Astrocyte (in vitro differentiated cells and primary cell): ENCODE results near the gene S1PR3. TPM values are rescaled to one million over a fixed set of nuclear protein-coding genes. Genes with fewer than 3 reads are reported as not detected.

Experiments
- DNase-seq: peaks from one replicate; pipeline ENCODE4 v3.0.0-alpha.2; 2010; ENCODE audit warnings: low read depth
- FAIRE-seq: peaks from 2 replicates; lab custom pipeline; 2011; peaks lifted over from hg19 to GRCh38; lab: Jason Lieb, UNC
- H2AFZ ChIP-seq: 2 replicates; pipeline ENCODE4 v1.6.0; 2012; ENCODE audit warnings: low read depth, low read length, inconsistent platforms
- H3K27ac ChIP-seq: 2 replicates; pipeline ENCODE4 v1.5.1; 2011; ENCODE audit warnings: low read depth, low read length, inconsistent platforms
- H3K27me3 ChIP-seq: 2 replicates; pipeline ENCODE4 v1.6.0; 2011; ENCODE audit warnings: low read length, inconsistent platforms; ENCODE audit not compliant: insufficient read depth
- H3K36me3 ChIP-seq: 2 replicates; pipeline ENCODE4 v1.5.1; 2011; ENCODE audit warnings: low read length, inconsistent platforms; ENCODE audit not compliant: insufficient read depth
- H3K4me1 ChIP-seq: 2 replicates; pipeline ENCODE4 v1.5.1; 2011; ENCODE audit warnings: low read length, inconsistent platforms; ENCODE audit not compliant: insufficient read depth
- H3K4me2 ChIP-seq: 2 replicates; pipeline ENCODE4 v1.6.0; 2012; ENCODE audit warnings: low read length, inconsistent platforms
- H3K4me3 ChIP-seq: 2 replicates; pipeline ENCODE4 v1.5.1; 2011; ENCODE audit warnings: low read depth, mild to moderate bottlenecking, low read length, inconsistent platforms; ENCODE audit not compliant: insufficient read depth
- H3K79me2 ChIP-seq: 2 replicates; pipeline ENCODE4 v1.6.0; 2012; ENCODE audit warnings: mild to moderate bottlenecking, low read length, inconsistent platforms; ENCODE audit not compliant: insufficient read depth
- H3K9ac ChIP-seq: 2 replicates; pipeline ENCODE4 v1.6.0; 2012; ENCODE audit warnings: mild to moderate bottlenecking, low read length, inconsistent platforms
- H3K9me3 ChIP-seq: 2 replicates; pipeline ENCODE4 v1.5.1; 2012; ENCODE audit warnings: low read depth, mild to moderate bottlenecking, low read length, inconsistent platforms; ENCODE audit not compliant: insufficient read depth
- H4K20me1 ChIP-seq: 2 replicates; pipeline ENCODE4 v1.6.0; 2012; ENCODE audit warnings: low read length, inconsistent platforms; ENCODE audit not compliant: insufficient read depth
- H3K27ac Mint-ChIP-seq: one replicate; pipeline ENCODE4 v1.8.0; 2021; ENCODE audit warnings: mild to moderate bottlenecking, mixed read lengths; ENCODE audit not compliant: unreplicated experiment
- H3K27me3 Mint-ChIP-seq: one replicate; pipeline ENCODE4 v1.8.0; 2021; ENCODE audit warnings: low read depth, mixed read lengths; ENCODE audit not compliant: unreplicated experiment
- H3K36me3 Mint-ChIP-seq: one replicate; pipeline ENCODE4 v1.8.0; 2021; ENCODE audit warnings: low read depth, mixed read lengths; ENCODE audit not compliant: unreplicated experiment
- H3K4me1 Mint-ChIP-seq: one replicate; pipeline ENCODE4 v1.8.0; 2021; ENCODE audit warnings: low read depth, mixed read lengths; ENCODE audit not compliant: unreplicated experiment
- H3K4me3 Mint-ChIP-seq: one replicate; pipeline ENCODE4 v1.8.0; 2021; ENCODE audit warnings: mild to moderate bottlenecking, moderate library complexity, mixed read lengths; ENCODE audit not compliant: unreplicated experiment
- H3K9me3 Mint-ChIP-seq: one replicate; pipeline ENCODE4 v1.8.0; 2021; ENCODE audit warnings: mild to moderate bottlenecking, mixed read lengths; ENCODE audit not compliant: unreplicated experiment
- EZH2 ChIP-seq: IDR thresholded peaks from 2 replicates; pipeline ENCODE4 v1.6.1; 2012; ENCODE audit warnings: mild to moderate bottlenecking, low read length, inconsistent platforms; ENCODE audit not compliant: insufficient read depth
- total RNA-seq: library from RNA; stranded (reverse); gene quantifications from 2 replicates; pipeline ENCODE4 v1.2.1, GENCODE V29; 2021
- TF ChIP-seq, protein P1 (sequence below): IDR thresholded peaks from 2 replicates; pipeline ENCODE4 v1.5.1; 2011; ENCODE audit warnings: low read depth, mild to moderate bottlenecking, inconsistent platforms, low read length, moderate library complexity; ENCODE audit not compliant: insufficient read depth

The S1PR3 gene
- total RNA-seq, 1 donor from 2014 or later = 24.6 TPM

DNA sequence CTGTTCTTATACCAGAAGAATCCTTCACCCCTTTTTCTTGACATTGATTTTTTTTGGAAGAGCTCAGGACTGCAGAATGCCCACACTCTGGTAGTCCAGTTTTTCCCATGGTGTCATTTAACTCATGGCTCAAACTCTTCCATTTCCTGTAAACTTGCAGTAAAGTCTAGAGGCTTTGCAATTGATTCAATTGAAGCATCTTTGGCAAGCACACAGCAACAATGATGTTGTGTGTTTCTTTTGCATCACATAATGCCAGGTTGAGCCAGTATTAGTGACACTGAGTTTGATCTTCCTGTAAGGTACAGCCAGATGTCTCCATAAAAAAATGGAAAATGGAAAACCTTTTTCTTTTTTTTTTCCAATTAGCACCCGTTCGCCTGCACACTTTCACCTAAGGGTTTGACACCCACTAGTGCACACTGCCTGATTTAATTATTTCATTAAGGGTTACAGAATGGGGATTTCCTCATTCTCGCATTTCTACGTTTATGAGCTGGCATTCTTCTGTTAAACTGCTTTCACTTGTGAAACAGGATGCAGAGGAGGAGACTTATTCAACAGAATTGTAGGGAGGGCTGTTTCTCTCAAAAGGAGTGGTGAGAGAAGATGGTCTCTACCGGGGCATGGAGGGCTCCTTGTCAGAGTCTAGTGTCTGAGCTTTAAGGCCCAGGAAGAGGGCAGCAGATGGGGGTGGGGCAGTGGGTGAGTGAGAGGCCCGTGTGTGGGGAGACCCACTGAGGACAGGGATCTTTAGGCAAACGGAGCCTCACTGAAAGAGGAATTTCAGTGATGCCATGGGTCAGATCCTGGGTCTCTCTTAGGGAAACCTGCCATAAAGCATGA, 2.2 kb upstream of the S1PR3 start:
- H3K79me2 ChIP-seq = peaks cover 25% of the 10 kb centered on the region
- H3K4me3 ChIP-seq = no peak overlapping the region
- Mint-ChIP-seq H3K36me3 (no peaks in the 10 kb centered on the region), H3K4me3 (peak overlapping the region; percentile 64), H3K27me3 (peaks cover 10% of the 10 kb centered on the region), H3K9me3 (peaks cover 5% of the 10 kb centered on the region), H3K27ac (no peak overlapping the region), H3K4me1 (peaks cover 5% of the 10 kb centered on the region)
- TF ChIP-seq, protein P1, sequence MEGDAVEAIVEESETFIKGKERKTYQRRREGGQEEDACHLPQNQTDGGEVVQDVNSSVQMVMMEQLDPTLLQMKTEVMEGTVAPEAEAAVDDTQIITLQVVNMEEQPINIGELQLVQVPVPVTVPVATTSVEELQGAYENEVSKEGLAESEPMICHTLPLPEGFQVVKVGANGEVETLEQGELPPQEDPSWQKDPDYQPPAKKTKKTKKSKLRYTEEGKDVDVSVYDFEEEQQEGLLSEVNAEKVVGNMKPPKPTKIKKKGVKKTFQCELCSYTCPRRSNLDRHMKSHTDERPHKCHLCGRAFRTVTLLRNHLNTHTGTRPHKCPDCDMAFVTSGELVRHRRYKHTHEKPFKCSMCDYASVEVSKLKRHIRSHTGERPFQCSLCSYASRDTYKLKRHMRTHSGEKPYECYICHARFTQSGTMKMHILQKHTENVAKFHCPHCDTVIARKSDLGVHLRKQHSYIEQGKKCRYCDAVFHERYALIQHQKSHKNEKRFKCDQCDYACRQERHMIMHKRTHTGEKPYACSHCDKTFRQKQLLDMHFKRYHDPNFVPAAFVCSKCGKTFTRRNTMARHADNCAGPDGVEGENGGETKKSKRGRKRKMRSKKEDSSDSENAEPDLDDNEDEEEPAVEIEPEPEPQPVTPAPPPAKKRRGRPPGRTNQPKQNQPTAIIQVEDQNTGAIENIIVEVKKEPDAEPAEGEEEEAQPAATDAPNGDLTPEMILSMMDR = no peak
- no peak for TF ChIP-seq EZH2
- FAIRE-seq (peak; percentile 13), DNase-seq (no peak)
- H3K4me2 ChIP-seq = peak overlapping the region; percentile 58
- H4K20me1 ChIP-seq = peaks cover 22% of the 10 kb centered on the region
- H2AFZ ChIP-seq = peak overlapping the region; percentile 48
- peaks cover 17% of the 10 kb centered on the region for H3K4me1 ChIP-seq
- no peak overlapping the region for H3K27ac ChIP-seq
- H3K36me3 ChIP-seq = no peaks in the 10 kb centered on the region
- H3K9me3 ChIP-seq = no peaks in the 10 kb centered on the region
- peak overlapping the region; percentile 8 for H3K9ac ChIP-seq
- H3K27me3 ChIP-seq = no peaks in the 10 kb centered on the region

DNA sequence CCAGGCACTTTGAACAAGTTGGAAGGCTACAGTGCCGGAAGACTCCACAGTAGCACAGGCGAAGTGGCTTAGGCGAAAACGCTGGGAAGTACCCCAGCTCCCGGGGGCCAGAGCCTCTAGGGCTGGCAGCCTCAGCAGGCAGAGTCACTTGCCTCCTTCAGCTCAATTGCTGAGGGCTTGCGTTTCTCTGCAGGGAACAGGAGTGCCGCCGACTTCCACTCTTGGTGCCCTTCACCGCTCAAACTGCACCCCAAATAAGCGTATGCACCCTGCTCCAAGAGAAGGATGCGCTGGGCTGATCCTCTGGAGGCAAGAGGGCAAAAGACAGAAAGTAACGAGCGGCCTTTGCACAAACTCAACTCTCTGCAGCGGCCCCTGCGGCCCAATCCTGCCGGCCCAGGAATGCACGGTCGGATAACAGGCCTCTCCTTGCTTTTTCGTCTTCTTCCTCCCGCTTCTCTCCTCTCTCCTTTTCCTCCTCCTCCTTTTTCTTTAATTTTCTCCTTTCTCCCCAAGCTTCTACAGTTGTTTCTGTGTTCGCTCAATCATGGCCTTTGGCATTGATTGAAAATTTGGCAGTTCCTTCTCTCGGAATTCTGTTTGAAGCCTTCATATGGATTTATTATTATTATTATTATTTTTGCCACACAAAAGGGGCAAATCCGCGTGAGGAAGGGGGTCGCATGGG, 1.1 kb upstream of the S1PR3 start:
- no peak overlapping the region for H3K27ac ChIP-seq
- Mint-ChIP-seq H3K9me3 (peaks cover 5% of the 10 kb centered on the region), H3K4me1 (peaks cover 15% of the 10 kb centered on the region), H3K27ac (peak overlapping the region; percentile 35), H3K36me3 (peaks cover 2% of the 10 kb centered on the region), H3K4me3 (peak overlapping the region; percentile 80), H3K27me3 (peaks cover 4% of the 10 kb centered on the region)
- H3K36me3 ChIP-seq = no peaks in the 10 kb centered on the region
- H3K9me3 ChIP-seq = no peaks in the 10 kb centered on the region
- H3K4me2 ChIP-seq = peak overlapping the region; percentile 96
- H2AFZ ChIP-seq = no peak overlapping the region
- no peak overlapping the region for H3K4me3 ChIP-seq
- H3K27me3 ChIP-seq = no peaks in the 10 kb centered on the region
- TF ChIP-seq, protein P1 = no peak
- TF ChIP-seq EZH2 = no peak
- peaks cover 27% of the 10 kb centered on the region for H3K4me1 ChIP-seq
- H3K9ac ChIP-seq = no peak overlapping the region
- H3K79me2 ChIP-seq = peaks cover 36% of the 10 kb centered on the region
- FAIRE-seq (no peak), DNase-seq (no peak)
- H4K20me1 ChIP-seq = peaks cover 33% of the 10 kb centered on the region
